ENCODE results near the gene CFAP74.

CFAP74 gene

GRCh38 chr1:1914101-1914970 lies 89.2 kb downstream of the CFAP74 start:
- no peak for DNase-seq

GRCh38 chr1:1911350-1912041 lies 92.1 kb downstream of the CFAP74 start:
- no peak for DNase-seq

GRCh38 chr1:1910651-1911331 lies 92.8 kb downstream of the CFAP74 start:
- no peak for DNase-seq

GRCh38 chr1:1910033-1910465 lies 93.5 kb downstream of the CFAP74 start:
- DNase-seq: no peak

- DNase-seq: no peak
These were observed 95.1 kb downstream of the CFAP74 start for GRCh38 chr1:1908506-1908791.

GRCh38 chr1:1907098-1907736 lies 96.4 kb downstream of the CFAP74 start:
- peak in 1 of 2 experiments; percentile 77 for DNase-seq

GRCh38 chr1:1906185-1907097 lies 97.1 kb downstream of the CFAP74 start:
- peak; percentile 34 to 91 for DNase-seq

- DNase-seq: no peak
These were observed 100.4 kb downstream of the CFAP74 start for GRCh38 chr1:1903224-1903623.

GRCh38 chr1:1901641-1902294 lies 101.8 kb downstream of the CFAP74 start:
- no peak for DNase-seq

GRCh38 chr1:1900883-1901640 lies 102.5 kb downstream of the CFAP74 start:
- DNase-seq: peak in 1 of 2 experiments; percentile 43

- no peak for DNase-seq
These were observed 103.6 kb downstream of the CFAP74 start for GRCh38 chr1:1899967-1900327.

GRCh38 chr1:1899266-1899966 lies 104.2 kb downstream of the CFAP74 start:
- peak in 1 of 2 experiments; percentile 39 for DNase-seq

- DNase-seq: no peak
These were observed 105.2 kb downstream of the CFAP74 start for GRCh38 chr1:1898246-1898933.

GRCh38 chr1:1895456-1896336 lies 107.9 kb downstream of the CFAP74 start:
- no peak for DNase-seq

GRCh38 chr1:1895060-1895418 lies 108.5 kb downstream of the CFAP74 start:
- no peak for DNase-seq

GRCh38 chr1:1894354-1895059 lies 109.1 kb downstream of the CFAP74 start:
- no peak for DNase-seq

GRCh38 chr1:1893997-1894353 lies 109.6 kb downstream of the CFAP74 start:
- no peak for DNase-seq

Data from NCI-H526 (cell line).